Esophagus squamous epithelium (tissue), 5 donors: Measurements from ENCODE around the gene ZNF593OS. TPM values are rescaled to one million over a fixed set of nuclear protein-coding genes. Genes with fewer than 3 reads are reported as not detected.

ENCODE experiments used
- DNase-seq: peaks from one replicate; lab custom pipeline; 2025; lab: John Stamatoyannopoulos, UW
- H3K27ac ChIP-seq, 4 donors: fragments of 200-600 bp; sonication (generic); one replicate each; pipeline ENCODE4 v1.5.1; 2016 to 2019; ENCODE audit warnings: mild to moderate bottlenecking in 1 of 4
- H3K27me3 ChIP-seq, 4 donors: fragments of 200-600 bp; sonication (generic); 1 replicate in 3 of 4; 2 replicates in 1 of 4; pipeline versions ENCODE4 v1.5.1 to v1.6.0; 2017 to 2021; ENCODE audit warnings: antibody characterized with exemption in 1 of 4
- H3K36me3 ChIP-seq, 3 donors: fragments of 200-600 bp; sonication (generic); one replicate each; pipeline ENCODE4 v1.5.1; 2016 to 2019
- H3K4me1 ChIP-seq, 3 donors: fragments of 200-600 bp; sonication (generic); one replicate each; pipeline ENCODE4 v1.5.1; 2017 to 2019
- H3K4me3 ChIP-seq, 4 donors: fragments of 200-600 bp; sonication (generic); 1 replicate in 3 of 4; 2 replicates in 1 of 4; pipeline ENCODE4 v1.5.1; 2016 to 2019; ENCODE audit warnings: mild to moderate bottlenecking in 2 of 4, moderate library complexity in 1 of 4
- H3K9me3 ChIP-seq, 3 donors: fragments of 200-600 bp; sonication (generic); one replicate each; pipeline ENCODE4 v1.5.1; 2016 to 2019
- POLR2A ChIP-seq, 4 donors: fragments of 450-650 bp; IDR thresholded peaks; one replicate each; pipeline ENCODE4 v1.6.1; 2017; ENCODE audit warnings: antibody characterized with exemption in 4 of 4, mild to moderate bottlenecking in 4 of 4, moderate library complexity in 3 of 4
- WGBS, 2 donors: methylation state at CpG; one replicate each; pipeline ENCODE4 v1.1.5; 2018; 5-methylcytosine and 5-hydroxymethylcytosine counted together
- intact Hi-C: fragments of 100-400 bp; cut with DNase I; formaldehyde crosslinking; loops from one replicate; pipeline ENCODE4 v1.15.0; 2022
- total RNA-seq, 4 donors: library from RNA; depleted of rRNA; stranded (reverse); fragments of >200 nt; gene quantifications; one replicate each; pipeline ENCODE4 v1.1.0, GENCODE V29; 2016
- TF ChIP-seq, protein P1 (sequence below), 6 experiments: fragments of 450-650 bp in 4 of 6; fragments of 200-600 bp in 2 of 6; sonication (generic) in 2 of 6; IDR thresholded peaks; one replicate each; pipeline ENCODE4 v1.5.1; 2016 to 2019; ENCODE audit warnings: antibody characterized with exemption in 6 of 6, mild to moderate bottlenecking in 4 of 6, moderate library complexity in 4 of 6
- donor health status: DM: yes; HTN: yes; CAD: no.

The ZNF593OS gene
- total RNA-seq, 4 donors from 2014 or later: not detected

GRCh38 chr1:26200413-26200812 is 28.8 kb upstream of the ZNF593OS start:
- DNase-seq: no peak
- TF ChIP-seq POLR2A (IDR thresholded peaks at IDR 0.05): no peak
- TF ChIP-seq, protein P1, sequence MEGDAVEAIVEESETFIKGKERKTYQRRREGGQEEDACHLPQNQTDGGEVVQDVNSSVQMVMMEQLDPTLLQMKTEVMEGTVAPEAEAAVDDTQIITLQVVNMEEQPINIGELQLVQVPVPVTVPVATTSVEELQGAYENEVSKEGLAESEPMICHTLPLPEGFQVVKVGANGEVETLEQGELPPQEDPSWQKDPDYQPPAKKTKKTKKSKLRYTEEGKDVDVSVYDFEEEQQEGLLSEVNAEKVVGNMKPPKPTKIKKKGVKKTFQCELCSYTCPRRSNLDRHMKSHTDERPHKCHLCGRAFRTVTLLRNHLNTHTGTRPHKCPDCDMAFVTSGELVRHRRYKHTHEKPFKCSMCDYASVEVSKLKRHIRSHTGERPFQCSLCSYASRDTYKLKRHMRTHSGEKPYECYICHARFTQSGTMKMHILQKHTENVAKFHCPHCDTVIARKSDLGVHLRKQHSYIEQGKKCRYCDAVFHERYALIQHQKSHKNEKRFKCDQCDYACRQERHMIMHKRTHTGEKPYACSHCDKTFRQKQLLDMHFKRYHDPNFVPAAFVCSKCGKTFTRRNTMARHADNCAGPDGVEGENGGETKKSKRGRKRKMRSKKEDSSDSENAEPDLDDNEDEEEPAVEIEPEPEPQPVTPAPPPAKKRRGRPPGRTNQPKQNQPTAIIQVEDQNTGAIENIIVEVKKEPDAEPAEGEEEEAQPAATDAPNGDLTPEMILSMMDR (IDR thresholded peaks at IDR 0.05): no peak
- H3K4me3 ChIP-seq: no peak overlapping the region
- 90 to 93% methylated on average over 4 to 5 of the region's 5 CpGs for WGBS, 2 donors
- peaks cover 0 to 48% (median 0%) of the 10 kb centered on the region in 4 donors for H3K27me3 ChIP-seq
- H3K9me3 ChIP-seq: no peaks in the 10 kb centered on the region
- H3K36me3 ChIP-seq: no peaks in the 10 kb centered on the region
- H3K4me1 ChIP-seq: peaks cover 0 to 14% (median 0%) of the 10 kb centered on the region in 3 donors
- intact Hi-C loops: no loop called here
- H3K27ac ChIP-seq: no peak overlapping the region

DNA sequence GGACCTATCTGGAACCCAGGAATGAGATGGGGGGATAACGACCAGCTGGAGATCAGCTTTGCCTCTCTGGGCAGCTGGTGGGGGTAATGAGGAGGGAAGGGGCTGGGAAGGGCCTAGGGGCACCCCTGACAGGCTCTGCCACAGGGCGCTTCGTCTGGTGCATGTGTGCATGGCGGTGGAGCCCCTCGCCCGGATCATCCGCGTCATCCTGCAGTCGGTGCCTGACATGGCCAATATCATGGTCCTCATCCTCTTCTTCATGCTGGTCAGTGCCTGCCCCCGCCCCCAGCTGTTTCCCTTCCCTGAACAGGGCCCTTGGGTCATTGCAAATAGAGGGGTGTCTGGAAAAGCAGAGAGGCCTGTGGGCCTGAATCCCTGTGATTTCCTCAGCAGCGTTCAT is 26.2 kb upstream of the ZNF593OS start:
- H3K9me3 ChIP-seq: no peaks in the 10 kb centered on the region
- intact Hi-C loops: no loop called here
- TF ChIP-seq, protein P1 (IDR thresholded peaks at IDR 0.05): no peak
- no peak for TF ChIP-seq POLR2A (IDR thresholded peaks at IDR 0.05)
- no peak overlapping the region for H3K4me3 ChIP-seq
- H3K27me3 ChIP-seq: peaks cover 0 to 31% (median 0%) of the 10 kb centered on the region in 4 donors
- DNase-seq: no peak
- H3K27ac ChIP-seq: no peak overlapping the region
- no peaks in the 10 kb centered on the region for H3K36me3 ChIP-seq
- WGBS, 2 donors: 78 to 82% methylated on average over 11 of the region's 11 CpGs
- H3K4me1 ChIP-seq: peaks cover 0 to 14% (median 0%) of the 10 kb centered on the region in 3 donors

GRCh38 chr1:26197301-26197700 is 25.7 kb upstream of the ZNF593OS start:
- no peak overlapping the region for H3K4me3 ChIP-seq
- TF ChIP-seq, protein P1 (IDR thresholded peaks at IDR 0.05): no peak
- TF ChIP-seq POLR2A (IDR thresholded peaks at IDR 0.05): no peak
- no peak for DNase-seq
- H3K4me1 ChIP-seq: peaks cover 0 to 14% (median 0%) of the 10 kb centered on the region in 3 donors
- intact Hi-C loops: no loop called here
- no peak overlapping the region for H3K27ac ChIP-seq
- H3K27me3 ChIP-seq: peaks cover 0 to 27% (median 0%) of the 10 kb centered on the region in 4 donors
- WGBS, 2 donors: 84 to 100% methylated on average over 2 to 3 of the region's 3 CpGs
- no peaks in the 10 kb centered on the region for H3K9me3 ChIP-seq
- no peaks in the 10 kb centered on the region for H3K36me3 ChIP-seq

DNA sequence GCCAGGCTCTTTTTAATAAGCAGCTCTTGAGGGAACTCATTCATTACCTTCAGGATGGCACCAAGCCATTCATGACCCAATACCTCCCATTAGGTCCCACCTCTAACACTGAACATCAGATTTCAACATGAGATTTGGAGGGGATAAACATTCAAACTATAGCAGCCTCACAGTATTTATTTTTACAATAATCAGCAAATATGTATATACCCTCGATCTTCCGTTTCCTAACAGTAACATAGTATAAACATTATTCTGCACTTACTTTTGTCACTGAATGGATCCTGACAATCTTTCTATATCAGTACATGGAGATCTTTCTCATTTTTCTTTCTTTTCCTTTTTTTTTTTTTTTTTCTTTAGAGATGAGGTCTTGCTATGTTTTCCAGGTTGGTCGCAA is 24.2 kb upstream of the ZNF593OS start:
- 59 to 85% methylated on average over 3 of the region's 3 CpGs for WGBS, 2 donors
- intact Hi-C loops: no loop called here

GRCh38 chr1:26191739-26192138 is 20.1 kb upstream of the ZNF593OS start:
- no peak for DNase-seq
- H3K27ac ChIP-seq: no peak overlapping the region
- H3K4me3 ChIP-seq: no peak overlapping the region
- 51 to 71% methylated on average over 3 of the region's 3 CpGs for WGBS, 2 donors
- H3K36me3 ChIP-seq: peaks cover 0 to 33% (median 0%) of the 10 kb centered on the region in 3 donors
- TF ChIP-seq POLR2A (IDR thresholded peaks at IDR 0.05): no peak
- TF ChIP-seq, protein P1 (IDR thresholded peaks at IDR 0.05): no peak
- intact Hi-C loops: no loop called here
- no peaks in the 10 kb centered on the region for H3K9me3 ChIP-seq
- no peaks in the 10 kb centered on the region for H3K27me3 ChIP-seq
- no peaks in the 10 kb centered on the region for H3K4me1 ChIP-seq

More for the DNA sequence above, 24.2 kb upstream of the ZNF593OS start:
- H3K4me3 ChIP-seq: no peak overlapping the region
- H3K4me1 ChIP-seq: peaks cover 0 to 1% (median 0%) of the 10 kb centered on the region in 3 donors
- TF ChIP-seq POLR2A (IDR thresholded peaks at IDR 0.05): no peak
- TF ChIP-seq, protein P1 (IDR thresholded peaks at IDR 0.05): no peak
- H3K9me3 ChIP-seq: no peaks in the 10 kb centered on the region
- no peaks in the 10 kb centered on the region for H3K36me3 ChIP-seq
- H3K27me3 ChIP-seq: peaks cover 0 to 21% (median 0%) of the 10 kb centered on the region in 4 donors
- H3K27ac ChIP-seq: no peak overlapping the region
- no peak for DNase-seq
